A673 (cell line): Measurements from ENCODE around the gene DACT3. TPM values are rescaled to one million over a fixed set of nuclear protein-coding genes. Genes with fewer than 3 reads are reported as not detected.

ENCODE experiments used
- BruUV-seq: library from RNA; stranded (reverse); fragments of 400-500 nt; replicated peaks from 2 replicates; lab custom pipeline; 2021; lab: Mats Ljungman, UMichigan
- CTCF ChIA-PET: fragments of 300-600 bp; sonication (Branson Sonifier 250); formaldehyde crosslinking; loops from one replicate; lab custom pipeline; 2022; ENCODE audit warnings: antibody characterized with exemption; lab: Charles Lee
- POLR2A ChIA-PET: fragments of 300-600 bp; sonication (Branson Sonifier 250); formaldehyde crosslinking; loops from one replicate; lab custom pipeline; 2022; ENCODE audit warnings: antibody characterized with exemption; ENCODE audit not compliant: low non-redundant PET; lab: Charles Lee
- DNase-seq: peaks from one replicate; pipeline ENCODE4 v3.0.0-alpha.2; 2015; ENCODE audit warnings: low spot score
- H3K27ac ChIP-seq: fragments of 200-600 bp; sonication (generic); 2 replicates; pipeline ENCODE4 v1.5.1; 2016; ENCODE audit warnings: mixed run types, low read depth, mild to moderate bottlenecking, mixed read lengths, antibody characterized with exemption, low read length; ENCODE audit not compliant: poor library complexity, severe bottlenecking
- H3K27me3 ChIP-seq: fragments of 200-600 bp; sonication (generic); replicated peaks from 2 replicates; pipeline ENCODE4 v1.6.1; 2017; ENCODE audit warnings: mixed run types, low read depth, mild to moderate bottlenecking, mixed read lengths, antibody characterized with exemption, low read length; ENCODE audit not compliant: insufficient read depth, poor library complexity
- H3K36me3 ChIP-seq: fragments of 200-600 bp; sonication (generic); 2 replicates; pipeline ENCODE4 v1.6.1; 2016; ENCODE audit warnings: mixed run types, mild to moderate bottlenecking, mixed read lengths, antibody characterized with exemption, low read length; ENCODE audit not compliant: insufficient read depth, poor library complexity, severe bottlenecking
- H3K4me1 ChIP-seq: fragments of 200-600 bp; sonication (generic); 2 replicates; pipeline ENCODE4 v1.6.1; 2017; ENCODE audit warnings: mixed run types, mild to moderate bottlenecking, mixed read lengths, antibody characterized with exemption, low read length; ENCODE audit not compliant: insufficient read depth, poor library complexity, severe bottlenecking
- H3K4me3 ChIP-seq: fragments of 200-600 bp; sonication (generic); 2 replicates; pipeline ENCODE4 v1.5.1; 2016; ENCODE audit warnings: low read depth, mixed run types, mild to moderate bottlenecking, mixed read lengths, low read length; ENCODE audit not compliant: poor library complexity, severe bottlenecking
- H3K9me3 ChIP-seq: fragments of 200-600 bp; sonication (generic); 2 replicates; pipeline ENCODE4 v1.6.1; 2016; ENCODE audit warnings: mixed run types, low read depth, mild to moderate bottlenecking, mixed read lengths, antibody characterized with exemption, low read length; ENCODE audit not compliant: poor library complexity, severe bottlenecking
- EZH2 ChIP-seq: fragments of 200-600 bp; sonication (generic); IDR thresholded peaks from 2 replicates; pipeline ENCODE4 v1.6.1; 2017; ENCODE audit warnings: borderline replicate concordance, low read depth, mild to moderate bottlenecking, mixed read lengths, antibody characterized with exemption, low read length; ENCODE audit not compliant: poor library complexity, severe bottlenecking
- intact Hi-C: fragments of 100-400 bp; cut with micrococcal nuclease; formaldehyde crosslinking; loops from one replicate; pipeline ENCODE4 v1.10.0; 2022; ENCODE audit not compliant: unreplicated experiment
- total RNA-seq: library from RNA; stranded (reverse); gene quantifications from 2 replicates; pipeline ENCODE4 v1.2.3, GENCODE V29; 2021
- TF ChIP-seq, protein P1 (sequence below): fragments of 300-800, 200-600 bp; sonication (generic); conservative IDR thresholded peaks from 2 replicates; pipeline ENCODE4 v1.5.1; 2017; ENCODE audit warnings: low read depth, mild to moderate bottlenecking, antibody characterized with exemption, low read length, moderate library complexity, mixed read lengths

DACT3 gene
- total RNA-seq, 1 experiment from 2014 or later = 0.32 TPM

DNA sequence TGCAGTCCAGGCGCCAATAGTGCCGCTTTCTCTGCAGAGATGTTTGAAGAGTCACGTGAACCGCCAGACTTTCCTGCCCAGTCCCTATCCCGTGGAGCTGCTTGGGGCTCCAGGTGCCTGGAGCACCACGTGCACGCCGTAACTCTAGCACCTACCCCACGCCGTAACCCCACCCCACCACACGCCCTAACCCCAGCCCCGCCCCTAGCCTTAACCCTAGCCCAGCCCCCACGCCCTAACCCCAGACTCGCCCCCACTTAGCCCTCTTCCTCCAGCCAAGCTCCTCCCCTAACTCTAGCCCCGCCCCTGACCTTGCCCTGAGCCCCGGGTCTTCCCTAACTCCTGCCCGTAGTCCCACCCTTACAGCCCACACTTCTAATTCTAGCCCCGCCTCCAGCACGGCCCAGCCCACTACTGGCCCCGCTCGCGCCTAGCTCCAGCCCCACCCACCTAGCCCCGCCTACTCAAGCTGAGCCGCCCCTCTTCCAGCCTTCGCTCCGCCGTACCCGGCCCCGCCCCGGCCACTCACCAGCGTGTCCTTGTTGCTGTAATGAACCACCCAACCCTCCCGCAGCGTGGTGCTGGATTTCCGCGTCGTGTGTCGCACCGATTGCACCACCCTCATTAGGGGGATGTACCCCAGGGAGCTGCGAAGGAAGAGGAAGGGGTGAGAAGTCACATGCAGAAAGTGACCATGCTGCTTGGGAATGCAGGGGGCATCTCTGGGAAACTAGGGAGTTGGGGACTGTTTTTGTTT lies 36.4 kb upstream of the DACT3 start:
- Histone ChIP-seq H3K4me3 (peak overlapping the region; percentile 28), H3K36me3 (peaks cover 53% of the 10 kb centered on the region), H3K27me3 (no peaks in the 10 kb centered on the region), H3K9me3 (no peaks in the 10 kb centered on the region), H3K27ac (peak overlapping the region; percentile 61), H3K4me1 (no peaks in the 10 kb centered on the region)
- TF ChIP-seq, protein P1, sequence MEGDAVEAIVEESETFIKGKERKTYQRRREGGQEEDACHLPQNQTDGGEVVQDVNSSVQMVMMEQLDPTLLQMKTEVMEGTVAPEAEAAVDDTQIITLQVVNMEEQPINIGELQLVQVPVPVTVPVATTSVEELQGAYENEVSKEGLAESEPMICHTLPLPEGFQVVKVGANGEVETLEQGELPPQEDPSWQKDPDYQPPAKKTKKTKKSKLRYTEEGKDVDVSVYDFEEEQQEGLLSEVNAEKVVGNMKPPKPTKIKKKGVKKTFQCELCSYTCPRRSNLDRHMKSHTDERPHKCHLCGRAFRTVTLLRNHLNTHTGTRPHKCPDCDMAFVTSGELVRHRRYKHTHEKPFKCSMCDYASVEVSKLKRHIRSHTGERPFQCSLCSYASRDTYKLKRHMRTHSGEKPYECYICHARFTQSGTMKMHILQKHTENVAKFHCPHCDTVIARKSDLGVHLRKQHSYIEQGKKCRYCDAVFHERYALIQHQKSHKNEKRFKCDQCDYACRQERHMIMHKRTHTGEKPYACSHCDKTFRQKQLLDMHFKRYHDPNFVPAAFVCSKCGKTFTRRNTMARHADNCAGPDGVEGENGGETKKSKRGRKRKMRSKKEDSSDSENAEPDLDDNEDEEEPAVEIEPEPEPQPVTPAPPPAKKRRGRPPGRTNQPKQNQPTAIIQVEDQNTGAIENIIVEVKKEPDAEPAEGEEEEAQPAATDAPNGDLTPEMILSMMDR = no peak
- TF ChIP-seq EZH2 = no peak
- DNase-seq = peak; percentile 97
- BruUV-seq = no TSS peak
- POLR2A ChIA-PET = interaction anchor here (0.6 kb wide), 2 partner anchors 53 to 284 kb away, joined by 3 read pairs; partner anchors contain the start of gene CCDC8
- intact Hi-C loops = no loop called here
- CTCF ChIA-PET = interaction anchor here (0.5 to 1.2 kb wide), 4 partner anchors 40 to 774 kb away, joined by 4 to 14 read pairs (median 5); no protein-coding TSS in a partner anchor

DNA sequence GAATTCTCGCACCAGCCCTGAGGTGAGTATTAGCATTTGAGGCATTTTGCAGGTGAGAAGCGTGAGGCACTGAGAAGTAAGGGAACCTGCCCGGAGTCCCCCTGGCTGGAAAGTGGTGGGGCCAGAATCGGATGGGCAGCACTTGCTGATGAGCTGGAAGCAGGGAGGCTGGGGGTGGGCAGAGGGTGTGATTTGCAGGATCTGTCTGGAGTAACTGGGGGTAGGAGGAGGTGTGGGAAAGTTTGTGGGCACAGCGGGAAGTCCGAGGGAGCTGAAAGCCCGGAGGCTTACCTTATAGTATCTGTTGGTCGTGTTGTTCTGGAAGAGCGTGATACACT lies 35.9 kb upstream of the DACT3 start:
- H3K36me3 ChIP-seq = peaks cover 58% of the 10 kb centered on the region
- CTCF ChIA-PET = interaction anchor here (1.2 kb wide), 1 partner anchor 143 kb away, joined by 14 read pairs; no protein-coding TSS in a partner anchor
- BruUV-seq = no TSS peak
- intact Hi-C loops = no loop called here
- H3K27ac ChIP-seq = no peak overlapping the region
- H3K27me3 ChIP-seq = no peaks in the 10 kb centered on the region
- TF ChIP-seq EZH2 = no peak
- TF ChIP-seq, protein P1 = no peak
- H3K4me1 ChIP-seq = no peaks in the 10 kb centered on the region
- peak overlapping the region; percentile 28 for H3K4me3 ChIP-seq
- no peak for DNase-seq
- no peaks in the 10 kb centered on the region for H3K9me3 ChIP-seq
- POLR2A ChIA-PET = interaction anchor here (0.6 kb wide), 1 partner anchor 52 kb away, joined by 3 read pairs; no protein-coding TSS in a partner anchor

DNA sequence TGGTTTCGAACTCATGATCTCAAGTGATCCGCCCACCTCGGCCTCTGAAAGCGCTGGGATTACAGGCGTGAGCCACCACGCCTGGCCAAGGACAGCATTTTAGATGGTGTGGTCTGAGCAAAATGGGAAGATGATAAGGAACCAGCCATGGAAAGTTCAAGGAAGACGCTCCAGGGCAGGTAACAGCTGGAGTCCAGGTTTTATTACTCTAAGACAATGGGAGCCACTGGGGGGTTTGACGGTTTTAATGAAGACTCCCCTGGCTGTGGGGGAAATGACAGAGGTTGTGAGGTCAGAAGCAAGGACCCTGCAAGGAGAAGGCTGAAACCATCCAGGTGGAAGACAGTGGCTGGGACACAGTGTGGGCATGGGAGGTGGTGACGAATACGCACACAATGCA lies 35.1 kb upstream of the DACT3 start:
- Histone ChIP-seq H3K27ac (no peak overlapping the region), H3K4me3 (no peak overlapping the region), H3K36me3 (peaks cover 59% of the 10 kb centered on the region), H3K4me1 (no peaks in the 10 kb centered on the region), H3K9me3 (no peaks in the 10 kb centered on the region), H3K27me3 (no peaks in the 10 kb centered on the region)
- CTCF ChIA-PET = no interaction called here
- no peak for DNase-seq
- no peak for TF ChIP-seq EZH2
- TF ChIP-seq, protein P1 = no peak
- no TSS peak for BruUV-seq
- POLR2A ChIA-PET = no interaction called here
- intact Hi-C loops = no loop called here
